Activated CD8-positive, alpha-beta memory T cell treated with anti-CD3 and anti-CD28 coated beads for 1 hour (primary cell): Measurements from ENCODE around the gene GALNTL6.
"Not testable (repeated sequence)": the region's sequence is repeated elsewhere in the genome, so short reads cannot be mapped to it uniquely, and the experiment has no call there.

Experiments used
- DNase-seq, 2 donors: peaks; one replicate each; pipeline ENCODE4 v3.0.0-alpha.2; 2020; ENCODE audit warnings: low read depth in 1 of 2; ENCODE audit errors: extremely low read depth in 1 of 2

GALNTL6 gene

DNA sequence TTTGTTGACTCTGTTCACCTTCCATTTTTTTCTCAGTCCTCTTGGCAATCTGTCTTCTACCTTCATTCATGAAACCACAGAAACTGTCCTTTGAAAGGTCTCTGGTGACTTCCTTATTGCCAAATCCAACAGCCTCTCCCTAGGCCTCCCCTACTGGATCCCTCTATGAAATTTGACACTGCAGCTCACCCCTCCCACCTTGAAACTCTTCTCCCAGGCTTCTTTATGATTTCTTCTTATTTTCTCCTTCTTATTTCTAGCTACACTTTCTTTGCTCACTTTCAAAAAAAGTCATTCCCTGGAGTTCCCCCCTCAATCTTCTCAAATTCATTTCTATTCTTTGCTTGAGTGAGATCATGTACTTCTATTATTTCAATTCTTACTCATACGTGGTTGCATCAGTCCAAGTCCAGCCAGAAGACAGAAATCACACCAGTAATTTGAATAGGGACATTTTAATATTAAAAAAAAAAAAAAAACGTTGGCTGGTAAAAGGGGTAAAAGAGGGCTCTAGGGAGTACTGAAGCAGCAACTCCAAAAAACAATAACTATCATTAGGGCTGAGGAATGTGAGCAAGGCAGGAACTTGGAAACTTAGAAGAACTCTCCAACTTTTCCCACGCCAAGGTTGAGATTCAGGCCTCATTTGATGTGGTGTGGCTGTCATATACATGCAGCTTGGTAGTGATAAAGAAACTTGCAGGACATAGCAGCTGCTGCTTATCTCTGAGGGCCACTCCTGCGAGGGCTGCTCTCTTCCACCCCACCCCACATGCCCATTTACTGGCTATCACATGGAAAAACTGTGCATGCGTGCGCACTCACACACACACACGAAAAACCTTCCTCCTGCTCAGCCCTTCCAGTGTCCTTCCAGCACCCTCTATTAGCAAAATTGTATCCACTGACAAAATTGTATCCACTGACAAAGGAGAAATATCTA is 1185.6 kb downstream of the GALNTL6 start:
- no peak for DNase-seq

DNA sequence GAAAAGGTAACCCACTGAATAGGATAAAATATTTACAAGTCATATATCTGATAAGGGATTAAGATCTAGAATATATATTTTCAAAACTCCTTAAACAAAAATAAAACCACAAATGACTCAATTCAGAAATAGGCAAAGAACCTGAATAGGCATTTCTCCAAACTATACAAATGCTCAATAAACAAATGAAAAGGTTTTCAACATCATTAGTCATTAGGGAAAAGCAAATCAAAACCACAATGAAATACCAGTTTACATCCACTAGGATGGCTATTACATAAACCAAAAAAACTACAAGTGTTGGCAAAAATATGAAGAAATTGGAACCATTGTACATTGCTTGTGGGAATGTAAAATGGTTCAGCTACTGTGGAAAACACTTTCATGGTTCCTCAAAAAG is 1188.4 kb downstream of the GALNTL6 start:
- no peak for DNase-seq

DNA sequence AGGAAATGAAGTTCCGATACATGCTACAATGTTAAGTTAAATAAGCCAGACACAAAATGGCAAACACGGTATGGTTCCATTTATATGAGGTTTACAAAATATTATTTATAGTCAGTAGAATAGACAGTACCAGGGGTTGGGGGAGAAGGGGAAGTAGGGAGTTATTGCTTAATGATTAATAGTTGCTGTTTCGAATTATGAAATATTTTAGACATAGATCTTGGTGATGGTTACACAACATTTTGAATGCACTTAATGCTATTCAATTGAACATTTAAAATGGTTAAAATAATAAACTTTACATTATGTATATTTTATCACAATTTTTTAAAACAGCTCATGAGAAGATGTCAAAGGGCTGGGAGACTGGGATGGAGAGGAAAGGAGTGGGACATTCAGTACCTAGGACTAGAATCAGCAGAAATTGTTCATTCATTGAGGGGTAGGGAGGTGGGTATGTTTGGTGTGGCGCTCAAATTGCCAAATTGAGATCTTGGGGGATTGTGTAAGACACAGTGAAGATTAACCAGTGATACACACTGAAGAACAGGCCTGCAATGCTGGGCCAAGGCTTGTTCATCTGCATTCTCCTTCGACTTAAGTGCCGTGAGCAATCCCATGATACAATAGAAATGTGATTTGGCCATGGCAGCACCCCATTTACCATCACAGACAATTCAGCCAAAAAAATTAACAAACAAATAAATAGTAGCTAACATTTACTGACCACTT is 1189.8 kb downstream of the GALNTL6 start:
- DNase-seq, result no peak

DNA sequence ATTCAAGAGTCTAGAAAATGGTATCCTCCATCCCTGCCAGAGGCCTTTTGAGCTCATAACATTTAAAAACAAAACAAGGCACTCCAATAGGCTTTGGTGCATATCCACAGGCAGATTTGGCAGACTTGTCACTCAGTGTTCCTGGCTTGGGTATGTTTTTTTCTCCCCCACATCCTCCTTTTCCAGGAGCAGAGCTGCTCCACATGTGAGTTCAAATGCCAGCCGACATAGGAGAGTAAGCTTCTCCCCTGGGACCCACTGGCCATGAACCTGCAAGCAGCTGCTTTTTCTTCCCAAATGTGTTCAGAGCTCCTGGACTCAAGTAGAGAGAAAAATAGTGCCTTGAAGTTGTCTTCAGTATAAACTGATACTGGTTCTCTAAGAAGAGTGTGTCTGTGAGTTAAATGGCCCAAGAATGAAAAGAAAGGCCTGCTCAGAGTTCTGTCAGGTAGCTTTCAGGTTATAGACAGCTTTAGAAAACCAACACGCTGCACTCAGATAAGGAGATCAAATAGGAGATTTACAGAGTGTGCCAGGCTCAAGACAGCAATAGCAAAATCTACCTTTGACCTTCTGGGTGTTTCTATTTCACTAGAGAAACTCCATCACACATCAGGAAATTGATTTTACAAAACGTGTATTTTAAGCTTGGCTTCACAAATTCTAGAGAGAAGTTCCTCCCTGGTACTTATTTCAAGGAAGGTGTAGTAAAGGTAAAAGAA is 1192.9 kb downstream of the GALNTL6 start:
- DNase-seq, result no peak

DNA sequence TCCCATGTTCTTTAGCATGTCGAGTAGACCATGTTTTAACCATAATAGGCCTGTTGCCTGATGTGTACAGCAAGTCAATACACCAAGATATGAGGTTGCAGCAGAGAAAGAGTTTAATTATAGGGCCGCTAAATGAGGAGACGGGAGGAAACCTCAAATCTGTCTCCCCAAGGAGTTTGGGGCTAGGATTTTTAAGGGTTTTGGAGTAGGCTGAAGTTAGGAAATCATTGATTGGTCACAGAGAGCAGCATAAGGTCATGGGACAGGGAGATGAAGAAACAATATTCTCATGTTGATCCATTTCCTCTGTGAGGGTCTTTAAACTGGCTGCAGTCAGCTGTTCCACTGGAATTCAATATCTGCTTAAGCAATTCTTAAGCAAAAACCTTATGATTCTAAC is 1195.2 kb downstream of the GALNTL6 start:
- DNase-seq, result no peak

DNA sequence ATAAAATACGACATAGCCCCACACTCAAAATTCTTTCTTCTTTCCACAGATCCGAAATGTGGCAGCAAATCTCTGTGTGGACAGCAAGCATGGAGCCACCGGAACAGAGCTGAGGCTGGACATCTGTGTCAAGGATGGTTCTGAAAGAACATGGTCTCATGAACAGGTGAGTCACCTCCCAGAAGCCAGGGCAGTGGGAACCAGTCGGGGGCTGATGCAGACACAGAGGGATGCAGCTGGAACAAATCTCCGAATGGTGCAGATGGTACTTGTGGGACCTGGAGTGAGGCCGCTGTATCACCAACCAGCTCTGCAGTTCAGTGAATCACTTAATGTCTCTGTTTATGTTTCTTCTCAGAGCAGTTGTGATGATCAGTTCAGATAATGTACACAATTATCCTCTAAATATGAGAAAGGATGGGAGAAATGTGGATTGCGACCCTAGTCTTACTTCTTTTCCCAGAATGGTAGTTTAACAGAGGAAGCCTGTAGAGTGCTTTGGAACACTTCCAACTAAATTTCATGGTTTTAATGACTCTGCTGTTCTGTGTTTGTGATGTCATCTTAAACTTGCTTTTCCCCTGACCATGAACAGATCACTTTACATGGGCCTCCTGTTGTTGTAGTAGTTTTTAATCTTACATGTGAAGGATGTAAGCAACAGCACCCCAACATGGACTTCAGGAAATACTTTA is 1196.1 kb downstream of the GALNTL6 start:
- no peak for DNase-seq

DNA sequence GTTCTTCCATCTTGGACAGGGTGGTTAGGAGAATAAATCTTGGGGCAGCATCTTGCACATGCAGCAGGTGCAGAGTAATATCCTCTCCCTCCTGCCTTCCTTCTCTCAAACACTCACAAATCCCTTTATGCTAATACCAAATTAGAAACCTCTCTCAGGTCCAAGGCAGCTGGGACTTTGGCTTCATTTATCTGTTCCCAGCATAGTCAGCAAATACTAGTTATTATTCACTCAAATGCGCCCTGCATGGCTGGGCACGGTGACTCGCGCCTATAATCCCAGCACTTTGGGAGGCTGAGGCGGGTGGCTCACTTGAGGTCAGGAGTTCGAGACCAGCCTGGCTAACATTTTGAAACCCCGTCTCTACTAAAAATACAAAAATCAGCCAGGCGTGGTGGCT is 1199.4 kb downstream of the GALNTL6 start:
- no peak for DNase-seq

DNA sequence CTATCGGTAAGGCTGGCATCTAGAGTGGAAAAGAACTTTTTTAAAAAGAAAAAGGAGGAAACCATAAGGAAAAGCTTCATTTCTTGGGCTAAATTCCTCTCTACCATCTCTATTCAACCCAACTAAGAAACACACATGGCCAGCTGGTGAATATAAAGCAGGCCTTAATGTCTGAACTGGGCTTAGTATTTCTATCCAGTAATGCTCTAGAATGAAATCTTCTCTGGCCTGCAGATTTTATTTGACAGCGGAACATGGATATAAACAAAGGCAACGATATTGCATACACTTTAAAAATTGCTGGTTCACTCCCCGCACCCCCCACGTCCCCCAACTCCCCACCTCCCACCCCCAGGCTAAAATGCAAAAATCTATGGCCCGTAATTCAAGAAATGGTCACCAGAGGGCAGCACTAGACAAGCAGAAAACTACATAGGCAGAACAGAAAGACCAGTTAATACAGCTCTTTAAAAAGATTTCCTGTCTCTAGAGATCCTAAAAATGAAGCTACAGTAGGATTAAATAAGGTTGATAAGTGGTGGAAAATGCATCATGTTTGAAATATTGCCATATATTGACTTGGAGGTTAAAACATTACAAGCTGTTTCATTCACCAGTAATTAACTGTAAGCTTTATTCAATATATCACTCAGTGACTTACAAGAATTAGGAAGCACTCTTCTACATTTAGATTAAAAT is 1200.2 kb downstream of the GALNTL6 start:
- peak in 1 of 2 donors; percentile 5 for DNase-seq

DNA sequence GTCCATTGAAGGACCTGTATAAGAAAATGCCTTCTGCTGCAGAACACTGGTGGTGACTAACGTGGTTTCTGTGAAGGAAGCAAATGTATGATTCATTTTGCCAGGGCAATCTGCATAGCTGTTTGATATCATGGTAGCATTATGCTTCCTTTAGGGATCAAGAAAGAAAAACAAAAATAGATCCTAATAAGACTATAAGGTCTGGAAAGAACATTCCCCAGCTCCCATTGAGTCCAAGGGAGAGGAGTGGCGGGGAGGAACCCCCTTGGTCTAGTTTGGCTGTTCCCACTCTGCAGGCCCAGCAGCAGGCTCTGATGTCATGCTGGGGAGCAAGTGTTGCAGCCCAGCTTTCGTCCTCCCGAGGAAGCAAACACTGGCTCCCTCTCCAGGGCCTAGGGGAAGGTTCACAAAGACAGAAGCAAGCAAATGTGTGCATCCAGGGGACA is 1200.9 kb downstream of the GALNTL6 start:
- DNase-seq, result no peak

DNA sequence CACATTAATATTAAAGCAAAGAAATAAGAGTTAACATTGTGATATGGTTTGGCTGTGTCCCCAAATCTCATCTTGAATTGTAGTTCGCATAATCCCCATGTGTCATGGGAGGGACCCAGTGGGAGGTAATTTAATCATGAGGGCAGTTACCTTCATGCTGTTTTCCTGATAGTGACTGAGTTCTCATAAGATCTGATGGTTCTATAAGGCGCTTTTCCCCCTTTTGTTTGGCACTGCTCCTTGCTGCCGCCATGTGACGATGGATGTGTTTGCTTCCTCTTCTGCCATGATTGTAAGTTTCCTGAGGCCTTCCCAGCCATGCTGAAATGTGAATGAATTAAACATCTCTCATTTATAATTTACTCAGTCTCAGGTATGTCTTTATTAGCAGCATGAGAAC is 1201.6 kb downstream of the GALNTL6 start:
- DNase-seq, result no peak

DNA sequence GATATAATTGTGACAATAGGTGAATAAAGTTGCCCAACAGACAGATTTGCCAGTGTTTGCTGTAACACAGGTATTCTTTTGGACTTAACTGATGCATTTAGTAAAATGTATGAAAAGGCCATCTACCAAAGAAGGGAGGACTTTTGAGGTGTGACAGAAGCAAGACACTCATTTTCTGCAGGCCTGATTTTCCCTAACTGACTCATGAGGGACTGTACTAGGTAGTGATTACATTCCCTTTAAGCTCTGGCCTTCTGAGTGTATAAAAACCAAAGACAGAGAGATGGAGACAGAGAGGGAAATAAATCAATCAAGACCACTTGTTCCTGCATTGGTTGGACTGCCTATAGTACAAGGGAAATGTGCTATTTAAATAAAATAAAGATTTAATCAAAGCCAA is 1204.6 kb downstream of the GALNTL6 start:
- no peak for DNase-seq

DNA sequence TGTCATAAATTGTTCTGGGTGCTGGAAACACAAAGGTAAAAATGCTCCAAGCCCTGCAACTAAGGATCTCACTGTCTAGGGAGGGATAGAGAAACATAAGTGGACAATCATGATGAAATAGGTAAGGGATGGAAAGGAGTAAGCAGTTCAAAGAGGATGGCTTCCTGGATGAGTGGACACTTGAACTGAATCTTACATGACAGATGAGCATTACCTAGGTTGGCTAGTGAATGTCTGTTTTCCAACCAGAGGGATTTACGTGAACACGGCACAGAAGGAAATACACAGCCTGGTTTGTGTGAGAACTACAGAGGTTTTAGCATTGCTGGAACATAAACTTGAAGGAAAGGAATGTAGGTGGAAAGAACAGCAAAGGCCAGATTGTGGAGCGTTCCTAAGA is 1205.2 kb downstream of the GALNTL6 start:
- DNase-seq, result no peak

DNA sequence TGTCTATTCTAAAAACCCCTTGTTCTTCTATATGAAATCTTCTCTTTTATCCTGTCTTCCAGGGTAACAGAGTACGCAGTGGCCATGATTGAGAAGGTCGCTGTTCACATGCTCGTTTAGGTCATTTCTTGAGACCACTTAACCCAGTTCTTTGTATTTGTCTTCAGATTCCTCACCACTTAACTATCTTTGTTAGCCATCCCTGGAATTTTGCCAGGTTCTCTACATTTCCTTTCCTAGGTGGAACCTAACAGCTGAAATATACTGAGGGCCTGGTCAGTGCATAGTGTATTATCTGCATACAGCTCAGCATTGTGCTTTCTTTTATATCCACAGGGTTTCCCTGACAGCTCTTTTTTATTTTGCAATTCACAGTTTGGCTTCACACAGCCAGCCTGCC is 1206.5 kb downstream of the GALNTL6 start:
- DNase-seq, result no peak

DNA sequence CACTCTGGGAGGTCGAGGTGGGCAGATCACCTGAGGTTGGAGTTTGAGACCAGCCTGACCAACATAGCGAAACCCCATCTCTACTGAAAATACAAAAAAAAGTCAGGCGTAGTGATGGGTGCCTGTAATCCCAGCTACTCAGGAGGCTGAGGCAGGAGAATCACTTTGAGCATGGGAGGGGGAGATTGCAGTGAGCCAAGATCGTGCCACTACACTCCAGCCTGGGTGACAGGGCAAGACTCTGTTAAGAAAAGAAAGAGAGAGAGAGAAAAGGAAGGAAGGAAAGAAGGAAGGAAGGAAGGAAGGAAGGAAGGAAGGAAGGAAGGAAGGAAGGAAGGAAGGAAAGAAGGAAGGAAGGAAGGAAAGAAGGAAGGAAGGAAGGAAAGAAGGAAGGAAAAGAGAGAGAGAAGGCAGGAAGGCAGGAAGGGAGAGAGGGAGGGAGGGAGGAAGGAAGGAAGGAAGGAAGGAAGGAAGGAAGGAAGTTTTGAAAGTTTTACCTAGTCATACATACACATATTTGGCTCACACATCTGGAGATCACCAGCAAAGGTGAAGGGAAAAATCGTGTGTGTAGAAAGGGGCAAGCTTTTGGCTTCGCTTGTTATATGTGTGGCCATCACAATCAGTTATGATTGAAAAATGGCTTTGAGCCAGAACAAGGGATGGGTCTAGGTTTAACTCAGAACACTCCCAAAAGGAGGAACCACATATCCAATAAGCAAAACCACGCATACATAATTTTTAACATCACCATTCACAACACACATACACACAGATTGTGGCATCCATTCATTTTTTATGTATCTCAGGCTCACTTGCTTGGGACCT is 1208.8 kb downstream of the GALNTL6 start:
- DNase-seq, result not testable (repeated sequence)

DNA sequence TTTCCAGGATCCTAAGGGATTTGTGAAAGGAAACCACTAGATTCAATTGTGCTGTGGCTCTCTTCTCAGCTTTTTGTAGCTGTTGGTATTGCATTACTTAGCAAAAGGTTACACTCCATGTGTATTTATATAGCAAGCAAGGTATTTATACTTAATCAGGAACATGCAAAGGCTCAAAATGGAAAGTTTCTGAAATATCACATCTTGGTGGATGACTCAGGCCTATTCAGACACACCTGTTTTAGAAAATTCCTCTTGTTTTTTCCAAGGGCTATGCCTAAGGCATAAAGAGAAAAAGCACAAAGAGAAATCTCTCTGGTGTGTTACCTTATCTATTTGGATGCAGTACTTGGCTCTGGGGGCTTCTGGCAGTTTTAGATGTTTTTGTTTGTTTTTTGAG is 1211.0 kb downstream of the GALNTL6 start:
- no peak for DNase-seq

DNA sequence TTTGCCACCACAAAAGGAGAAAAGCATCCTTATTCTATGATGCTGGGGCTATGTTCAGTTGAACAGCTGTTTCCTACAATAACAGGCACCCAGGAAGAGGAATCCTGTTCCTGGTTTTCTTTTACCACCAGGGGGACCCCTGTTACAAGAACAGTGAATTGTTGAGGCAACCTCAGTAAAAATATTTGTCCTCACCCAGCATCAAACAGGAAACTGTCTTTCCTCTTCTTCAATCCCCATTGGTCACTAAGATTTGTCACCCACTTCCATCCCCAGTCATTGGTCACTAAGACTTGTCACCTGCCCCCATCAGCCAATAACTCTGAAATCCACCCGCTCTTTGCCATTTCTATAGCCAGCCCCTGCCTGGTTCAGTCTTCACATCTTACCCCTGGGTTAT is 1211.9 kb downstream of the GALNTL6 start:
- no peak for DNase-seq

DNA sequence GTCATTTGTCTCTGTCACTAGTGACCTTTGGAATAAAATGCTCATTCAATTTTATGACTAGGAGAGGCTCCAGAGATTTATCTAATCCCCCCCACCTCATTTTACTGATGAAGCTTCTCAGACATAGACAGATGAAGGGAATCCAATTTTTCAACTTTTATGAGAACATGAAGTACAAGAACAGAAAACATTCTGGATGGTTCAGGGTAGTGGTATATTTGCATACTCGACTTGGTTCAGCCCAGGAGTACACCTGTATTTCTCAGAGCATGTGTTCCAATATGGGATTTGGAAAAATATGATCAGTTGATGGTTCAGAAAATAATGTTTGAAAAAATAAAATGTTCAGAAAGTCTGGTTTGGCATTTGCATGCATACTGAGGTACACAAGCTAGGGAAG is 1224.0 kb downstream of the GALNTL6 start:
- no peak for DNase-seq

DNA sequence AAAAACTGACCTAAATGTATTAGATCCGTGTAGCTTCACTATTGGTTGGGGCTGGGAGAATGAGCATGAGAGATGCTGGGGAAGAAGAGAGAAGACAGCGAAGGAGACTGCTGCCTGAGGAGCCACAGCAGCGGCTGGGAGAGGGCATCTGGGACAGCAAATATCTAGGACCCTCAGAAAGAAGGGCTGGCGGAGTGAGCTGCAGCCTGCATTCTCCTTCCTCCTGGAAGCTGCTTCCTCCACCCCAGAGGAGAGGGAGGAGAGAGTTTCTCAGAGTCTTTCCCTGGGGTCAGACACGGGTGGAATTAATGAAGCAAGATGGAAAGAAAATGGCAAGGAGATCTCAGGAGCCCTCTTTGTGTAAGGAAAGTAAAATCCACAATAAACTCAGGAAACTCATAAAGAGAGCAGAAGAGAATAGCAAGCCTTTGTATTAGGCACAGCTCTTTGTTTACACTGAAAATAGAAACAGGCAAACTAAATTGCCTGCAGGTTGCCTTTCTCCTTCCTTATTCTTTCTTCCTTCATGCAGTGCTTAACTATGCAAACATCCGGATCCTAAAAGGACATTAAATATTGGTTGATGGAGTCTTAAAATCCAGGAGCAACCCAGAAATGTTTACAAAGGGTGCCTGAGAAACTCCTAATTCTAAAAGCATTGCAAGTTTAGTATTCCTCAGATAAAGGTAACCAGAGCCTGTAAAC is 1225.1 kb downstream of the GALNTL6 start:
- no peak for DNase-seq
